A549 (cell line): ENCODE data around the gene DHRS4L2. TPM values are rescaled to one million over a fixed set of nuclear protein-coding genes. Genes with fewer than 3 reads are reported as not detected.

Source experiments
- ATAC-seq, 2 experiments: fragments of 200-7000 bp in 1 of 2; fragments of >200 bp in 1 of 2; cut with Nextera tagmentation in 1 of 2; cut with Tn5 transposase in 1 of 2; 3 replicates each; pipeline versions ENCODE4 v1.8.0 to v1.9.1; 2018 to 2020; ENCODE audit warnings: mild to moderate bottlenecking in 1 of 2, moderate library complexity in 1 of 2
- CTCF ChIA-PET: fragments of 300-600 bp; sonication (Branson Sonifier 250); formaldehyde crosslinking; extraction: SDS; loops from one replicate; lab custom pipeline; 2021; ENCODE audit warnings: antibody characterized with exemption, inconsistent platforms; lab: Yijun Ruan, JAX
- POLR2A ChIA-PET: fragments of 350-600 bp; formaldehyde crosslinking; extraction: SDS; loops from one replicate; lab custom pipeline; 2021; ENCODE audit warnings: antibody characterized with exemption, inconsistent platforms; lab: Yijun Ruan, JAX
- DNase-seq, 2 experiments: peaks; one replicate each; pipeline versions ENCODE4 v3.0.0 to v3.0.0-alpha.2; 2011 to 2016; ENCODE audit warnings: low read depth in 1 of 2, low spot score in 1 of 2
- FAIRE-seq: peaks from 2 replicates; lab custom pipeline; 2011; peaks lifted over from hg19 to GRCh38; lab: Jason Lieb, UNC
- H3K27ac ChIP-seq, 2 experiments: fragments of >200 bp; sonication (Bioruptor Twin); formaldehyde crosslinking; 3 replicates each; pipeline ENCODE4 v1.5.1; 2016 to 2017
- H3K4me1 ChIP-seq: fragments of >200 bp; sonication (Bioruptor Twin); formaldehyde crosslinking; 3 replicates; pipeline ENCODE4 v1.6.1; 2016
- H3K4me2 ChIP-seq: fragments of >200 bp; sonication (Bioruptor Twin); formaldehyde crosslinking; 3 replicates; pipeline ENCODE4 v1.6.1; 2016
- H3K4me3 ChIP-seq: fragments of >200 bp; sonication (Bioruptor Twin); formaldehyde crosslinking; 3 replicates; pipeline ENCODE4 v1.5.1; 2016
- H3K9me3 ChIP-seq: fragments of >200 bp; sonication (Bioruptor Twin); formaldehyde crosslinking; 3 replicates; pipeline ENCODE4 v1.6.1; 2016
- BCL3 ChIP-seq: fragments of >200 bp; sonication (Bioruptor Twin); formaldehyde crosslinking; IDR thresholded peaks from 3 replicates; pipeline ENCODE4 v1.6.1; 2016
- BHLHE40 ChIP-seq: IDR thresholded peaks from 2 replicates; pipeline ENCODE4 v1.6.1; 2012; ENCODE audit warnings: low read depth, low read length, inconsistent platforms
- CEBPB ChIP-seq, 2 experiments: fragments of >200 bp in 1 of 2; sonication (Bioruptor Twin) in 1 of 2; formaldehyde crosslinking in 1 of 2; IDR thresholded peaks; 2 replicates each; pipeline ENCODE4 v1.6.1; 2012 to 2016
- CHD4 ChIP-seq: fragments of 200-600 bp; sonication (generic); IDR thresholded peaks from 2 replicates; pipeline ENCODE4 v1.6.1; 2016; ENCODE audit warnings: antibody characterized with exemption, mild to moderate bottlenecking, borderline replicate concordance
- EHF ChIP-seq: fragments of 250-450 bp; sonication (Bioruptor Pico); IDR thresholded peaks from 2 replicates; pipeline ENCODE4 v1.5.0; 2020; ENCODE audit warnings: mild to moderate bottlenecking
- FOSL2 ChIP-seq, 2 experiments: fragments of 450-650 bp in 1 of 2; fragments of >200 bp in 1 of 2; sonication (Bioruptor Twin) in 1 of 2; formaldehyde crosslinking; IDR thresholded peaks; 2 replicates each; pipeline versions ENCODE4 v1.5.0 to v1.6.1; 2016 to 2020; ENCODE audit warnings: mild to moderate bottlenecking in 1 of 2, moderate library complexity in 1 of 2
- HEYL ChIP-seq: fragments of 250-450 bp; sonication (Bioruptor Pico); IDR thresholded peaks from 2 replicates; pipeline ENCODE4 v1.8.0; 2021; ENCODE audit warnings: mild to moderate bottlenecking, moderate library complexity
- HOXA7 ChIP-seq: fragments of 250-450 bp; sonication (Bioruptor Pico); IDR thresholded peaks from 2 replicates; pipeline ENCODE4 v1.5.0; 2020; ENCODE audit warnings: mild to moderate bottlenecking, moderate library complexity
- HOXB13 ChIP-seq: fragments of 250-450 bp; sonication (Bioruptor Pico); IDR thresholded peaks from 2 replicates; pipeline ENCODE4 v1.5.0; 2020; ENCODE audit warnings: low read depth, mild to moderate bottlenecking, moderate library complexity
- KDM1A ChIP-seq: fragments of 200-600 bp; sonication (generic); IDR thresholded peaks from 2 replicates; pipeline ENCODE4 v1.6.1; 2016; ENCODE audit warnings: low read depth, mild to moderate bottlenecking
- MAFK ChIP-seq: fragments of 450-650 bp; IDR thresholded peaks from 2 replicates; pipeline ENCODE4 v1.6.1; 2014; ENCODE audit not compliant: partially characterized antibody
- MAX ChIP-seq: IDR thresholded peaks from 2 replicates; pipeline ENCODE4 v1.6.1; 2012
- NFE2L2 ChIP-seq: fragments of 150-350 bp; conservative IDR thresholded peaks from 2 replicates; pipeline ENCODE4 v1.6.1; 2014; ENCODE audit warnings: low read length
- PBX3 ChIP-seq: IDR thresholded peaks from 2 replicates; pipeline ENCODE4 v1.6.1; 2012
- POLR2A ChIP-seq: IDR thresholded peaks from 2 replicates; pipeline ENCODE4 v1.6.1; 2012; ENCODE audit warnings: mild to moderate bottlenecking, low read length
- RAD21 ChIP-seq, 2 experiments: fragments of >200 bp in 1 of 2; sonication (Bioruptor Twin) in 1 of 2; formaldehyde crosslinking in 1 of 2; IDR thresholded peaks in 1 of 2; conservative IDR thresholded peaks in 1 of 2; 2 replicates in 1 of 2; 3 replicates in 1 of 2; pipeline ENCODE4 v1.6.1; 2012 to 2018; ENCODE audit warnings: inconsistent platforms in 1 of 2
- RARB ChIP-seq: fragments of 250-450 bp; sonication (Bioruptor Pico); IDR thresholded peaks from 2 replicates; pipeline ENCODE4 v1.8.0; 2021; ENCODE audit warnings: mild to moderate bottlenecking, moderate library complexity
- RCOR1 ChIP-seq: fragments of 150-350 bp; IDR thresholded peaks from 2 replicates; pipeline ENCODE4 v1.6.1; 2014; ENCODE audit warnings: antibody characterized with exemption, low read length, low read depth
- REST ChIP-seq: fragments of 200-600 bp; sonication (generic); IDR thresholded peaks from 2 replicates; pipeline ENCODE4 v1.6.1; 2016; ENCODE audit warnings: antibody characterized with exemption, mild to moderate bottlenecking, moderate library complexity
- RNF2 ChIP-seq: fragments of 200-600 bp; sonication (generic); IDR thresholded peaks from 2 replicates; pipeline ENCODE4 v1.6.1; 2016; ENCODE audit warnings: low read depth, mild to moderate bottlenecking, antibody characterized with exemption, moderate library complexity, borderline replicate concordance
- ZC3H11A ChIP-seq: fragments of 450-650 bp; IDR thresholded peaks from 2 replicates; pipeline ENCODE4 v1.6.1; 2014; ENCODE audit warnings: antibody characterized with exemption, mild to moderate bottlenecking
- ZFP36 ChIP-seq: fragments of 450-650 bp; IDR thresholded peaks from 2 replicates; pipeline ENCODE4 v1.6.1; 2014; ENCODE audit warnings: borderline replicate concordance; ENCODE audit not compliant: partially characterized antibody
- ZSCAN20 ChIP-seq: fragments of 250-450 bp; sonication (Bioruptor Pico); IDR thresholded peaks from 2 replicates; pipeline ENCODE4 v1.8.0; 2022; ENCODE audit warnings: mild to moderate bottlenecking, moderate library complexity
- WGBS: methylation state at CpG from one replicate; pipeline ENCODE4 v1.1.6; 2017; ENCODE audit errors: missing lambda C conversion rate; 5-methylcytosine and 5-hydroxymethylcytosine counted together
- polyA plus RNA-seq, 4 experiments: library from polyadenylated mRNA; depleted of rRNA in 3 of 4; stranded (reverse); fragments of >200 nt; fragmentation: RNase III in 1 of 4; extraction: RNeasy Plus Mini Kit Qiagen cat#74134 plus additional on column Dnase treatment in 1 of 4; gene quantifications; 2 replicates in 3 of 4; 3 replicates in 1 of 4; pipeline ENCODE4 v1.2.3, GENCODE V29; 2011 to 2017

Gene DHRS4L2
- polyA plus RNA-seq, 2 of the 4 experiments (the other 2 are of a cell fraction): 18.8 to 25.6 TPM

GRCh38 chr14:24037658-24038037, 48.9 kb downstream of the DHRS4L2 start:
- H3K4me3 ChIP-seq: no peak overlapping the region
- H3K4me1 ChIP-seq: peaks cover 40% of the 10 kb centered on the region
- peak overlapping the region; percentile 80; the same call in 2 of the 3 replicates for H3K4me2 ChIP-seq
- DNase-seq (no peak), ATAC-seq (no peak), FAIRE-seq (no peak)
- WGBS: 87% methylated on average over 14 of the region's 14 CpGs
- POLR2A ChIA-PET: no interaction called here
- CTCF ChIA-PET: interaction anchor here (0.7 to 1.8 kb wide), 5 partner anchors 21 to 83 kb away, joined by 3 to 9 read pairs (median 4); no protein-coding TSS in a partner anchor
- no peak overlapping the region; a peak in 1 of 6 replicates for H3K27ac ChIP-seq
- TF ChIP-seq BHLHE40 (no peak), KDM1A (no peak), ZFP36 (no peak), NFE2L2 (no peak)
- no peaks in the 10 kb centered on the region for H3K9me3 ChIP-seq

- Histone ChIP-seq H3K4me3 (no peak overlapping the region), H3K9me3 (no peaks in the 10 kb centered on the region), H3K4me1 (peaks cover 30% of the 10 kb centered on the region), H3K27ac (no peak overlapping the region), H3K4me2 (no peak overlapping the region)
- ChIA-PET CTCF (interaction anchor here (1.0 to 1.8 kb wide), 4 partner anchors 20 to 70 kb away, joined by 3 to 9 read pairs (median 6); no protein-coding TSS in a partner anchor), POLR2A (no interaction called here)
- 79% methylated on average over 2 of the region's 2 CpGs for WGBS
- ATAC-seq: no peak
- FAIRE-seq: no peak
- DNase-seq: no peak
- TF ChIP-seq REST (no peak), FOSL2 (IDR thresholded peaks at IDR 0.05) (no peak), FOSL2 (CRISPR knock-in tag; IDR thresholded peaks at IDR 0.05) (no peak), ZFP36 (no peak), ZSCAN20 (CRISPR knock-in tag) (no peak), CHD4 (no peak), MAX (no peak), ZC3H11A (no peak), BCL3 (no peak), RARB (no peak), HOXA7 (CRISPR knock-in tag) (no peak)
Measured at GRCh38 chr14:24038686-24039085, 50.0 kb downstream of the DHRS4L2 start.

GRCh38 chr14:24040692-24041091, 52.0 kb downstream of the DHRS4L2 start:
- TF ChIP-seq MAFK: no peak
- no peak for TF ChIP-seq CHD4
- TF ChIP-seq CEBPB (IDR thresholded peaks at IDR 0.05): no peak
- no peak for TF ChIP-seq RARB
- no peak for TF ChIP-seq POLR2A
- TF ChIP-seq RAD21 (conservative IDR thresholded peaks at IDR 0.05 in 1 of 2, IDR thresholded peaks at IDR 0.05 in 1 of 2): no peak
- no peak for TF ChIP-seq RCOR1
- no peak for TF ChIP-seq EHF (CRISPR knock-in tag)
- TF ChIP-seq PBX3: no peak
- TF ChIP-seq KDM1A: no peak
- TF ChIP-seq HEYL (CRISPR knock-in tag): no peak
- TF ChIP-seq HOXB13 (CRISPR knock-in tag): no peak
- TF ChIP-seq RNF2: no peak
- H3K27ac ChIP-seq: no peak overlapping the region
- peaks cover 11% of the 10 kb centered on the region; the same call in 2 of the 3 replicates for H3K4me1 ChIP-seq
- DNase-seq: no peak
- ChIA-PET CTCF (interaction anchor here (1.4 to 2.2 kb wide), 2 partner anchors 17 to 65 kb away, joined by 3 to 9 read pairs; no protein-coding TSS in a partner anchor), POLR2A (no interaction called here)
- H3K4me3 ChIP-seq: no peak overlapping the region
- no peak overlapping the region for H3K4me2 ChIP-seq
- no peak for FAIRE-seq
- ATAC-seq: no peak
- H3K9me3 ChIP-seq: no peaks in the 10 kb centered on the region
- WGBS: 5% methylated on average over 2 of the region's 2 CpGs
